ENCODE data around the gene RBL2.

Gene RBL2

GRCh38 chr16:53449816-53450517, 15.7 kb downstream of the RBL2 start:
- no peak for DNase-seq (ENCODE audit: low spot score)

- DNase-seq (ENCODE audit: low spot score): no peak
These were observed 19.7 kb downstream of the RBL2 start for GRCh38 chr16:53453928-53454327.

GRCh38 chr16:53456625-53457024, 22.4 kb downstream of the RBL2 start:
- DNase-seq (ENCODE audit: low spot score): no peak

GRCh38 chr16:53457670-53458069, 23.4 kb downstream of the RBL2 start:
- peak; percentile 47 for DNase-seq (ENCODE audit: low spot score)

GRCh38 chr16:53458635-53459034, 24.4 kb downstream of the RBL2 start:
- DNase-seq (ENCODE audit: low spot score): no peak

DNA sequence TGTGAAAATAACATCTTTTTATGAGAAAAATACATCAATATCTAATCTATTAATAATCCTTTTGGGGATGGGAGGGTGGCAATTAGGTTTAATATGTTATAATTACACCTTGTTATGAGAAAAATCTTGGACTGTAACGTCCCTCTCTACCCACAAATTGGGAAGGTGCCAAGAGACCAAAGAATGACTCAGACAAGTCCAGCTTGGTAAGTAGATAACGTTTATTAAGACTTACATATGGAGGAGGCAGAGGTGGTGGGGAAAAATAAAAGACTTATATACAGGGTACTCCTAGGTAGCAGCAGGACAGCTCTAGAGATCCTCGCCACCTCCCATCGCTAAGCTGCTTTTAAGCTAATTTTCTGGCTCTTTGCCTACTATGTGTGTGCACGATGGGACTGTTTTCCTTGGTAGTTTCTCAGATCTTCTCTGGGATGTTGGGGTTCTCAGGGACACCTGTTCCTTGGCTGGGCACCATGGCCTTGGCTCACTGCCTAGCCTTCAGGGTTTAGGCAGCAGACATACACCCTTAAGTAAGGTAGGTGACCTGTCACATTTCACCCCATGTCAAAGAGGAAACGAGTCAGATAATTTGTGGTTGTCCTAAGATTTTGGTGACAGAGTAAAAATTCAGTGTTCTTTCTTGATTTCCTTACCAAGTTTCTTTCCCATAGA, 31.5 kb downstream of the RBL2 start:
- DNase-seq (ENCODE audit: low spot score): no peak

DNA sequence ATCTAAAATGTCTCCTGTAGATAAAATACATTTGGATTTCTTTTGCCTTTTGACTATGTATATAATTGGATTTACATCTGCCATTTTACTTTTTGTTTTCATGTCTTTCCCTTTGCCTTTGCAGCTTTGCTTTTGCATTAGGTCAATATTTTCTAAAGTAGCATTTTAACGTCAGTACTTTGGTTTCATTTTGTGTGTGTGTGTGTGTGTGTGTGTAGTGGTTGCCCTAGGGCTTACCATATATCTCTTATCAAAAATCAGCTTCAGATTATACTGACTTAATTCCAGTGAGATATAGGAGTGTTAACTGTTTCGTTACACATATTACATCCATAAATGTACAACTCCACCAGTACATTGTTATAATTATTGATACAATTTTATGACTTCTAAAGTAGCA, 42.6 kb downstream of the RBL2 start:
- DNase-seq (ENCODE audit: low spot score): no peak

GRCh38 chr16:53478965-53479364, 44.7 kb downstream of the RBL2 start:
- DNase-seq (ENCODE audit: low spot score): no peak

DNA sequence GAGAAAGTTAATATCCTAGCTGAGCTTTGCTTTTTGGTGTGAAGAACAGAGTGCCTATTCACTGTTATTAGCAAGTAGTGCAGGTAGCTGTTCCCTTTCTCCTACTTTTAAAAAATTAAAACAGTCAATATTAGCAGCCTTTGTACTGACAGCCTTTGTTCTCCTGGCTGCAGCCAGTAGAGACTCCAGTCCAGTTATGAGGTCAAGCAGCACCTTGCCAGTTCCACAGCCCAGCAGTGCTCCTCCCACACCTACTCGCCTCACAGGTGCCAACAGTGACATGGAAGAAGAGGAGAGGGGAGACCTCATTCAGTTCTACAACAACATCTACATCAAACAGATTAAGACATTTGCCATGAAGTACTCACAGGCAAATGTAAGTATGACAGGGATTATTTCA, 46.1 kb downstream of the RBL2 start:
- no peak for DNase-seq (ENCODE audit: low spot score)

- DNase-seq (ENCODE audit: low spot score): no peak
These were observed 47.9 kb downstream of the RBL2 start for GRCh38 chr16:53482123-53482522.

DNA sequence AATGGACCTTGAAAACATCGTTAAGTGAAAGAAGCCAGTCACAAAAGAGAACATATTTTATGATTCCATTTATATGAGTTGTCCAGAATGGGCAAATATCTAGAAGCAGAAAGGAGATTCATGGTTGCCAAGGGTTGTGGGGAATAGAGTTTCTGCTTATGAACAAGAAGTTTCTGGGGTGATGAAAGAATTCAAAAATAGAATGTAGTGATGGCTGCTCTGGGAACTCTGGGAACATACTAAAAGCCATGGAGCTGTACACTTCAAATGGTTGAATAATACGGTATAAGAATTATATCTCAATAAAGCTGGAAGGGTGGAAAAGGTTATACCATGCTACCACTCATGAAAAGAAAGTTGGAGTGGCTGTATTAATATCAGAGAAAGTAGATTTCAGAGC, 50.3 kb downstream of the RBL2 start:
- no peak for DNase-seq (ENCODE audit: low spot score)

- DNase-seq (ENCODE audit: low spot score): no peak
These were observed 52.0 kb downstream of the RBL2 start for GRCh38 chr16:53486230-53486629.

GRCh38 chr16:53489755-53490154, 55.5 kb downstream of the RBL2 start:
- no peak for DNase-seq (ENCODE audit: low spot score)

GRCh38 chr16:53492503-53492902, 58.2 kb downstream of the RBL2 start:
- DNase-seq (ENCODE audit: low spot score): no peak

GRCh38 chr16:53494636-53495035, 60.4 kb downstream of the RBL2 start:
- DNase-seq (ENCODE audit: low spot score): no peak

DNA sequence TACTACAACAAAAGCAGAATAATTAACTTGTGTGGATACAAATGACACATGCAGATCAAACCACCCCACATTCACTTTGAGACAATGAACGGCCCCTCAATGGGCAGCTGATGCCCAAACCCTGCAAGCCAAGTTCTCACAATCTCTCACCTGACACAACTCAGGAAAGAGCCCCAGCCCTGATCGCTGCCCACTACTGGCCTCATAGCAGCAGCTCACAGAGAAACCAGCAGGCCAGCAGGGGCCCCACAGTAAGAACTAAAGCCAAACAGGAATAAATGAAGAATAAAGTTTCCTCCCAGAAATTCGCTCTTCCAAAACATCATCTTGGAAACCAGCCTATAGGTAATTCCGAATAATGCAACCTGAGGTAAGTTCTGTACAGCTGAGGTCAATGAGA, 61.1 kb downstream of the RBL2 start:
- no peak for DNase-seq (ENCODE audit: low spot score)

GRCh38 chr16:53498984-53499383, 64.7 kb downstream of the RBL2 start:
- no peak for DNase-seq (ENCODE audit: low spot score)

DNA sequence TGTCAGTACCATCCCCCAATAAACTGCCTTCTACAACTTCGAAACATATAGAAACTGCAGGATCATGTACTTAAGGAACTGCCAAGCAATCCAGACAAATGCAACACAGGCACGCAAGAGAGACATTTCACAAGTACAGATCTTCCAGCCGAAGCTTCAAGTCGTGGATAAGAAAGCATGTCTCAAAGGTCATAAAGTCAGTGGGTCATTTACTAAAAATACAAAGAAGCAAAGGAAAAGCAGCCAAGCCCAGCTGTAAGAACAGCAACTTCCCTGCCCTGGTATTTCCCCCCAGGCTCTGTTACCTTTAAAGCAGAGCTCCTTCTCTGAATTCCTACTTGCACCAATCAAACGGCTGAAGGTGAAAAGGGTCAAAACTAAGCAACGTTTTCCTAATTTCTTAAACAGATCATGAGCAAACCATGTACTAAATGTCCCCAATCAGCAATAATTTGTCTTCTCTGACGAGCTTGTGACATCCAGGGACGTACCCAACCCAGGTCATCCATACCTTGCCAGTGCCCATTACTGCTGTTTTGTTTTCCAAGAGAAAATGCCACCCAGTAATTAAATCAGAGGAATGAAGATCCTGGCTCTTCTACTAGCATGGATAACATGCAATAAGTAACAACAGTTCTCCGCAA, 67.1 kb downstream of the RBL2 start:
- DNase-seq (ENCODE audit: low spot score): no peak

GRCh38 chr16:53502331-53503269, 68.3 kb downstream of the RBL2 start, which contains the start of gene AKTIP:
AKTIP (minus strand) TSS chr16:53503209; CDS start chr16:53500259, 2,950 bp downstream.
- peak; percentile 37 for DNase-seq (ENCODE audit: low spot score)

DNA sequence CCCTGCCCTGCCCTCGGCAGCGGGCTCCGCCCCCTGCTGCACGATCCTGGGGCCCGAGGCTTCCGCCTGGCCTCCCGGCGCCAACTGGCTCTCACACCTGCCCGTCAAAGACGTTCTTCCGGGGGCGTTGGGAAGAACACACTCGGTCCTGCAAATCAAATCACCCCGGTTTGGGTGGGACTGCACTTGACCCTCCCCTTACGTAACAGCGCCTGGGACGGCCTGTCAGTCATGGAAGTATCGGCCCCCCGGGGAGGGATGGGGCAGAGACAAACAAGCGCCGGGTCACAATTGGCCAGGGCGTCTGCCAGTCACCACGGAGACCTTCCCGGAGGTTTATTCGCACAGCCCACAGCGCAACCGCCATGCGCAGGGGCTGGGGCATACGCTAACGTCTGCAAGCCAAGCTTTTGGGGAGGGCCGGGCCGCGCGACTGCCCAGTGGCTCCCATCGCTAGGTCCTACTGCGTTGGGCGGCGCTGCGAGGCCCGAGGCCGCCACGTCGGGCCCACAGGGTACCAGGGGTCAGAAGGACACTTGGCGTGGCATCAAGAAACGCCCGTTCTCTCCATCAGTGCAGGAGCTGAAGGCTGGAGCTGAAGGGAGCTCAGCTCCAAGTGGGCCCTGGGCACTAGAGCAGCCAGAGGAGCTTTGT, 69.1 kb downstream of the RBL2 start:
- peak; percentile 99 for DNase-seq (ENCODE audit: low spot score)

- no peak for DNase-seq (ENCODE audit: low spot score)
These were observed 69.9 kb downstream of the RBL2 start for GRCh38 chr16:53503991-53504663.
